GM23248 (cell line): ENCODE data around the gene PUM1. TPM values are rescaled to one million over a fixed set of nuclear protein-coding genes. Genes with fewer than 3 reads are reported as not detected.

Experiments used
- DNase-seq: peaks from one replicate; pipeline ENCODE4 v3.0.0-alpha.2; 2015
- H2AFZ ChIP-seq: fragments of 200-600 bp; sonication (generic); 2 replicates; pipeline ENCODE4 v1.6.1; 2016; ENCODE audit warnings: antibody characterized with exemption
- H3F3A ChIP-seq: fragments of 200-600 bp; sonication (generic); 2 replicates; pipeline ENCODE4 v1.6.1; 2016; ENCODE audit warnings: mild to moderate bottlenecking, antibody characterized with exemption, mixed run types; ENCODE audit not compliant: insufficient read depth
- H3K27ac ChIP-seq: fragments of 200-600 bp; sonication (generic); 2 replicates; pipeline ENCODE4 v1.5.1; 2016; ENCODE audit warnings: mild to moderate bottlenecking
- H3K27me3 ChIP-seq: fragments of 200-600 bp; sonication (generic); replicated peaks from 2 replicates; pipeline ENCODE4 v1.6.1; 2016; ENCODE audit warnings: mild to moderate bottlenecking; ENCODE audit not compliant: insufficient read depth
- H3K36me3 ChIP-seq: fragments of 200-600 bp; sonication (generic); 2 replicates; pipeline ENCODE4 v1.6.1; 2016; ENCODE audit warnings: low read depth, mild to moderate bottlenecking
- H3K4me1 ChIP-seq: fragments of 200-600 bp; sonication (generic); 2 replicates; pipeline ENCODE4 v1.6.1; 2016; ENCODE audit warnings: mild to moderate bottlenecking; ENCODE audit not compliant: insufficient read depth
- H3K4me2 ChIP-seq: fragments of 200-600 bp; sonication (generic); one replicate; pipeline ENCODE4 v1.6.1; 2016; ENCODE audit warnings: mild to moderate bottlenecking; ENCODE audit not compliant: unreplicated experiment
- H3K4me3 ChIP-seq: fragments of 200-600 bp; sonication (generic); 2 replicates; pipeline ENCODE4 v1.5.1; 2016; ENCODE audit warnings: mild to moderate bottlenecking
- H3K79me2 ChIP-seq: fragments of 200-600 bp; sonication (generic); 2 replicates; pipeline ENCODE4 v1.6.1; 2016; ENCODE audit warnings: mild to moderate bottlenecking; ENCODE audit not compliant: insufficient read depth
- H3K9ac ChIP-seq: fragments of 200-600 bp; sonication (generic); 2 replicates; pipeline ENCODE4 v1.6.1; 2016; ENCODE audit warnings: mild to moderate bottlenecking
- H3K9me2 ChIP-seq: fragments of 200-600 bp; sonication (generic); 2 replicates; pipeline ENCODE4 v1.6.1; 2016; ENCODE audit warnings: mixed run types, mild to moderate bottlenecking, moderate library complexity; ENCODE audit not compliant: insufficient read depth
- H3K9me3 ChIP-seq: fragments of 200-600 bp; sonication (generic); one replicate; pipeline ENCODE4 v1.6.1; 2017; ENCODE audit warnings: low read depth
- H4K20me1 ChIP-seq: fragments of 200-600 bp; sonication (generic); 2 replicates; pipeline ENCODE4 v1.6.0; 2016; ENCODE audit not compliant: insufficient read depth
- EZH2 ChIP-seq: fragments of 200-600 bp; sonication (generic); IDR thresholded peaks from 2 replicates; pipeline ENCODE4 v1.6.1; 2018; ENCODE audit warnings: antibody characterized with exemption, mild to moderate bottlenecking; ENCODE audit not compliant: insufficient read depth, poor library complexity, severe bottlenecking
- EZH2phosphoT487 ChIP-seq: fragments of 200-600 bp; sonication (generic); IDR thresholded peaks from 2 replicates; pipeline ENCODE4 v1.6.1; 2018; ENCODE audit warnings: antibody characterized with exemption, moderate library complexity, mild to moderate bottlenecking, low read depth; ENCODE audit not compliant: insufficient read depth
- WGBS, 2 experiments: methylation state at CpG; one replicate each; pipeline ENCODE4 v1.1.6; 2015 to 2017; ENCODE audit warnings: low lambda C conversion rate in 2 of 2, low coverage in 1 of 2; ENCODE audit errors: missing lambda C conversion rate in 2 of 2; 5-methylcytosine and 5-hydroxymethylcytosine counted together
- in situ Hi-C: fragments of 300-500 bp; cut with MboI; formaldehyde crosslinking; loops from 2 replicates; pipeline ENCODE4 v1.15.0; 2020
- polyA plus RNA-seq: library from polyadenylated mRNA; unstranded; fragments of >200 nt; fragmentation: Nextera tagmentation; extraction: Ambion mirVana; gene quantifications from 2 replicates; pipeline ENCODE4 v1.2.1, GENCODE V29; 2016
- total RNA-seq: library from RNA; depleted of rRNA; stranded (reverse); fragments of >200 nt; shearing (Covaris generic); gene quantifications from 2 replicates; pipeline ENCODE4 v1.2.3, GENCODE V29; 2014

The PUM1 gene
- total and polyA plus RNA-seq, 2 experiments from 2014 or later, result 46.3 to 49.5 TPM

DNA sequence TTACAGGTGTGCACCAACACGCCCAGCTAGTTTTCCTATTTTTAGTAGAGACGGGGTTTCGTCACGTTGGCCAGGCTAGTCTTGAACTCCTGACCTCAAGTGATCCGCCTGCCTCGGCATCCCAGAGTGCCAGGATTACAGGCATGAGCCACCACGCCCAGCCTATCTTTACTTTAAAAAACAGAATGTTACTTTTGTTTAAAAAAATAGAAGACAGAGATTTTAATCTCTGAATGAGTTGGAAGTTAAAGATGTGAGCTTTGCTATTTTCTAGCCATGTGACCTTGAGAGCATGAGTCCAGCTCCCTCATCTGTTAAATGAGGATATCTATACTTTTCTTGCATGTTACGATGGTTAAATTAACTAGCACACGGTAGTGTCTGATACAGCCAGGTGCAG is 3.9 kb upstream of the PUM1 start:
- Histone ChIP-seq H3K4me2 (no peak overlapping the region), H3K9me3 (no peaks in the 10 kb centered on the region), H3K4me3 (no peak overlapping the region), H3K9me2 (no peaks in the 10 kb centered on the region), H3K79me2 (peaks cover 10% of the 10 kb centered on the region), H3K27ac (no peak overlapping the region), H4K20me1 (no peaks in the 10 kb centered on the region), H3F3A (peaks cover 5% of the 10 kb centered on the region; the same call in 1 of the 2 replicates), H3K36me3 (no peaks in the 10 kb centered on the region), H2AFZ (no peak overlapping the region), H3K27me3 (no peaks in the 10 kb centered on the region), H3K9ac (no peak overlapping the region), H3K4me1 (no peaks in the 10 kb centered on the region)
- no peak for TF ChIP-seq EZH2
- no peak for TF ChIP-seq EZH2phosphoT487
- whole genome bisulfite sequencing, 2 experiments, result 75 to 80% methylated on average over 9 of the region's 9 CpGs
- DNase-seq, result no peak
- in situ Hi-C loops, result no loop called here

DNA sequence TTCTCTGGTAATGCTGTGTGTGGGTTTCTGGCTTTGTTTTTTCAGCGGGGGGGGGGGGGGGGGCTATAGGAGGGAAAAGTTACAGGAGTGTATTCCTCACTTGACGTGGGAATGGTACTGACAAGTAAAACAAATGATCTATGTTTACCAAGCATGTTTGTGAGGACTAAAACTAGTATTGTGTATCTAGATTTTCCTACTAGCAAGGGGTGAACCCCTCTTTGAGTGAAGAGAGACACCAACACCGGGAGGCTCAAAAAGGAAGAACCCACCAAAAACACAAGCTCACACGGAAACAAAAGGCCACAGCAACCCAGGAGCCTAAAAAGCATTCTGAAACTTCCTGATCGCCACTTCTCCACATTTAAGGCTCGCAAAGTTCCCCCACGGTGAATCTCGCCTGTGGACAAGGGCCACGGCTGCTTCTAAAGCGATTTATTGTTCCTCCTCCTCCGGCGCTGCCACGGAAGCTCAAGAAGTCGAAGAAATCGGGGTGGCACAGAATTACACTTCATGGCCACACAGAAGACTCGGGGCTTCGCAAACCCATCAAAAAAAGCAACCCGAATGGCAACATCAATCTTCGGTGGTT is 703 bp downstream of the PUM1 start:
- H3K36me3 ChIP-seq, result no peaks in the 10 kb centered on the region
- 1 to 2% methylated on average over 17 to 19 of the region's 19 CpGs for WGBS, 2 experiments
- no peaks in the 10 kb centered on the region for H3K27me3 ChIP-seq
- DNase-seq, result peak; percentile 56
- H3F3A ChIP-seq, result peaks cover 25% of the 10 kb centered on the region
- peak overlapping the region; percentile 99 for H3K9ac ChIP-seq
- peak overlapping the region; percentile 94 for H3K4me3 ChIP-seq
- TF ChIP-seq EZH2 (no peak), EZH2phosphoT487 (no peak)
- peaks cover 12% of the 10 kb centered on the region; the same call in 1 of the 2 replicates for H4K20me1 ChIP-seq
- peak overlapping the region; percentile 87 for H3K4me2 ChIP-seq
- no peaks in the 10 kb centered on the region for H3K9me2 ChIP-seq
- H3K27ac ChIP-seq, result peak overlapping the region; percentile 95
- peak overlapping the region; percentile 99 for H2AFZ ChIP-seq
- in situ Hi-C loops, result no loop called here
- no peaks in the 10 kb centered on the region for H3K9me3 ChIP-seq
- peaks cover 19% of the 10 kb centered on the region; the same call in 1 of the 2 replicates for H3K4me1 ChIP-seq
- peaks cover 56% of the 10 kb centered on the region for H3K79me2 ChIP-seq

DNA sequence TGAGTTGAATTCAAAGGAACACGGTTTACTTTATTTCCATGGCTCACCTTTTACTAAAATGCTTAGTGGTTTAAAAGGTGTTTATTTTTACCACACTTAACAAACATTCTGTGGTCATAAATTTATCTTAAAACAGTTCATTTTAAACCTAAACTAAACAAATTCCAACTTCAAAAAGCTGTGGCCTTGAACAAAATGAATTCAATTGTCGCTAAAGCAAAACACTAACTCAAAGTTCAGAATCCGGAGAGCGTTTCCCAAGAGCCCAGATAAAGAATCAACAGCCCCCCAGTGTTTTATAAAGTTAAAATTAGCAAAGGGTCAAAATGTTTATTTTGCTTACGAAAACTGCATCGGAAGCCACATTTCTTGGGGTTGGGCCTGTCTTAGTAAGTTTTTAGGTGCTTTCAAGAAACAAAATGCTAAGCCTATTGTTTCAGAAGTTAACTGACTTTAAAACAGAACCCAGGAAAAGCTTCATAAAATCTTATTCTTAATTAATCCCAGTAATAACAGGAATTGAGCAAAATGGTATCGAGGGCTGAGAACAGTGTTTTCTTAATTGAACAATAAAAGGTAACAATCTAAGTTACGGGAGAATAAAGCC is 1.3 kb downstream of the PUM1 start:
- peak overlapping the region; percentile 99 for H3K9ac ChIP-seq
- TF ChIP-seq EZH2phosphoT487 (no peak), EZH2 (no peak)
- DNase-seq, result peak; percentile 31
- peak overlapping the region; percentile 94 for H3K4me3 ChIP-seq
- no peaks in the 10 kb centered on the region for H3K9me3 ChIP-seq
- no peaks in the 10 kb centered on the region for H3K27me3 ChIP-seq
- H3K79me2 ChIP-seq, result peaks cover 62% of the 10 kb centered on the region
- H3K4me1 ChIP-seq, result peaks cover 19% of the 10 kb centered on the region; the same call in 1 of the 2 replicates
- WGBS, 2 experiments, result 0 to 4% methylated on average over 8 of the region's 8 CpGs
- no peak overlapping the region for H2AFZ ChIP-seq
- H3K27ac ChIP-seq, result peak overlapping the region; percentile 95
- no peaks in the 10 kb centered on the region for H3K9me2 ChIP-seq
- in situ Hi-C loops, result no loop called here
- peak overlapping the region; percentile 87 for H3K4me2 ChIP-seq
- H3K36me3 ChIP-seq, result no peaks in the 10 kb centered on the region
- peaks cover 25% of the 10 kb centered on the region for H3F3A ChIP-seq
- H4K20me1 ChIP-seq, result peaks cover 12% of the 10 kb centered on the region; the same call in 1 of the 2 replicates

DNA sequence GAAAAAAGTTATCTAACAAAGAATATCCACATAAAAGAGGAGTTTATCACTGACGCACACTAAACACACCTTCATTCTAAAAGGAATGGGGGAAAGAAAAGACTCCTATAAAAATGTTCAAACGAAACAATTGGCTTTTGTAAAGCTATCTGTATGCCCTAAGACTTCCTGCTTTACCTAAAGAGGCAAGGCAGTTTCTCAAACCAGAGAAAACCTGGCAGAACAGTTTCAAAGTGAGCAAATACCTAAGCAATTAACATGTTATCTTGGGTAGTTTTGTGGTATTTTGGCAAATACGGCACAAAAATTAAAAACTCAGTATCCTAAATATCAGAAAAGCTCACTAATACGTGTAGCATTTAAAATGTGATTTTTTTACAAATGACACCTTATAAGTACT is 1.9 kb downstream of the PUM1 start:
- Histone ChIP-seq H3K27ac (peak overlapping the region; percentile 95), H3K4me3 (peak overlapping the region; percentile 94), H3K4me2 (peak overlapping the region; percentile 87), H3K9ac (peak overlapping the region; percentile 99), H4K20me1 (peaks cover 12% of the 10 kb centered on the region; the same call in 1 of the 2 replicates), H3K36me3 (peaks cover 4% of the 10 kb centered on the region; the same call in 1 of the 2 replicates), H3K79me2 (peaks cover 68% of the 10 kb centered on the region), H3K4me1 (peaks cover 19% of the 10 kb centered on the region; the same call in 1 of the 2 replicates), H3K9me3 (no peaks in the 10 kb centered on the region), H2AFZ (no peak overlapping the region), H3K27me3 (no peaks in the 10 kb centered on the region), H3F3A (peaks cover 25% of the 10 kb centered on the region), H3K9me2 (no peaks in the 10 kb centered on the region)
- peak; percentile 36 for DNase-seq
- in situ Hi-C loops, result no loop called here
- TF ChIP-seq EZH2 (no peak), EZH2phosphoT487 (no peak)
- 22 to 28% methylated on average over 4 of the region's 4 CpGs for WGBS, 2 experiments
